GM12801 (cell line): ENCODE measurements around the gene MAML2.

Experiments
- TF ChIP-seq, protein P1 (sequence below): IDR thresholded peaks from one replicate; pipeline ENCODE4 v1.5.1; 2011; ENCODE audit warnings: control low read depth; ENCODE audit not compliant: insufficient read length; ENCODE audit errors: extremely low read depth

MAML2 gene

DNA sequence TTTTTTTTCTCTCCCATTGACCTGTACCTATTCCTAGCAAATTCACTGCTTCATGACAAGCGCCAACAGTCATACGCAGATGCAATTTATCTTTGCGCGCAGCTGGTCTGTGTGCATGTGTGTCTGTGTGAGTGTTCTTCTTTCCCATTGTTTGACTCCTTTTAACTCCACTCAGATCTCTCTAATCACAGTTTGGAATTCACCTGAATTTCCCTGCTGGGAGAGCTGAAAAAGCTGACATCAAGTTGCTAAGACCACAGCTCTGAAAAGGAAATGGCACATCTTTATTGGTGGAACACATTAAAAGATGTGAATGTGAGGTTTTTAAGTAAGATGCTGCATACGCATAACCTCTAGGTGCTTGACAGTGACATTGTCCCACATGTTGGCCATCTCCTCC, 231.7 kb downstream of the MAML2 start:
- TF ChIP-seq, protein P1, sequence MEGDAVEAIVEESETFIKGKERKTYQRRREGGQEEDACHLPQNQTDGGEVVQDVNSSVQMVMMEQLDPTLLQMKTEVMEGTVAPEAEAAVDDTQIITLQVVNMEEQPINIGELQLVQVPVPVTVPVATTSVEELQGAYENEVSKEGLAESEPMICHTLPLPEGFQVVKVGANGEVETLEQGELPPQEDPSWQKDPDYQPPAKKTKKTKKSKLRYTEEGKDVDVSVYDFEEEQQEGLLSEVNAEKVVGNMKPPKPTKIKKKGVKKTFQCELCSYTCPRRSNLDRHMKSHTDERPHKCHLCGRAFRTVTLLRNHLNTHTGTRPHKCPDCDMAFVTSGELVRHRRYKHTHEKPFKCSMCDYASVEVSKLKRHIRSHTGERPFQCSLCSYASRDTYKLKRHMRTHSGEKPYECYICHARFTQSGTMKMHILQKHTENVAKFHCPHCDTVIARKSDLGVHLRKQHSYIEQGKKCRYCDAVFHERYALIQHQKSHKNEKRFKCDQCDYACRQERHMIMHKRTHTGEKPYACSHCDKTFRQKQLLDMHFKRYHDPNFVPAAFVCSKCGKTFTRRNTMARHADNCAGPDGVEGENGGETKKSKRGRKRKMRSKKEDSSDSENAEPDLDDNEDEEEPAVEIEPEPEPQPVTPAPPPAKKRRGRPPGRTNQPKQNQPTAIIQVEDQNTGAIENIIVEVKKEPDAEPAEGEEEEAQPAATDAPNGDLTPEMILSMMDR: no peak

DNA sequence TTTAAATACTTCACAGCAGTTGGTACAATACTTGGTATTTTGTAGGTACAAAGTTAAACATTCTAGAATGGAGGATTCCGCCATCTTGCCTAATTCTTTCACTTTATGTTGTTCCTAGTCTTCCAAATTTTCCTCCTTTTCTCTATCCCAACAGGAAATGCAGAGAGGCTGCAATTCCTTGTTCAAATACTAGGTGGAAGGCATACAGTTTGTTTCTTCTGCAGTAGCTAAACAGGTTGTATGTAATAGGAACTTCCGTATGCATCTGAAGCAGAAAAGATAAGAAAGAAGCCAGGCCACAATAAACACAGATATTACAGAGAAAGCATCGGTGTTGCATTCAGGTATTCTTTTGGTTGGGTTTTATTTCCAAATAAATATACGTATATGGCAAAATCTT, 232.7 kb downstream of the MAML2 start:
- TF ChIP-seq, protein P1: no peak

DNA sequence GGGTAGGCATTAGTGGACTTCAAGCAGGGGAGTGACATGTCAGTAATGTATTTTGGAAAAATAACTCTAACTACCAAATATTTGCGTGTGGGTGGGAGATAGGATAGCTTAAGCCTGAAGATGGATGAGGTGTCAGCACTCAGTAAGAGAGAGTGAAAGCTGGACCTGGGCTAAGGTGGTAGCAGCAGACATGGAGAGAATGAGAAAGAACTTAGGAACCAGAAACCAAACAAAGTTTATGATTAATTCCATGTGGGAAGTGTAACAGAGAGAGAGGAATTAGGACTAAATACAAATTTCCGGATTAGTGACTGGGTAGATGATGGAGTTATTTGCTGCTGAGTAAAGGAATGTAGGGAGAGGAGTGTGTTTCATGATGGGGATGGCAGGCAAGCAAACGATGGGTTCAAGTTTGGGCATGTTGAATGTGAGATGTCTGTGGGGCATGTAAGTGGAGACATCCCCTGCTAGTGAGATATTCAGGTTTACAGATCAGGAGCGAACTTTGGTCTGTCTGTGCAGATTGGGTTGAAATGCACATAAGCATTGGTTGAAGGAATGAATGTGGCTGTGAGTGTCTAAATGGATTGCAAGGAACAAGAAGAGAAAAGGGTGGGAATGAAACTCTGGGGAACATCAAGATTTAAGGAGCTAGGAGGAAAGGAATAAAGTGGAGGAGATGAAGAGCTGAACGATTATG, 233.5 kb downstream of the MAML2 start:
- TF ChIP-seq, protein P1: no peak

DNA sequence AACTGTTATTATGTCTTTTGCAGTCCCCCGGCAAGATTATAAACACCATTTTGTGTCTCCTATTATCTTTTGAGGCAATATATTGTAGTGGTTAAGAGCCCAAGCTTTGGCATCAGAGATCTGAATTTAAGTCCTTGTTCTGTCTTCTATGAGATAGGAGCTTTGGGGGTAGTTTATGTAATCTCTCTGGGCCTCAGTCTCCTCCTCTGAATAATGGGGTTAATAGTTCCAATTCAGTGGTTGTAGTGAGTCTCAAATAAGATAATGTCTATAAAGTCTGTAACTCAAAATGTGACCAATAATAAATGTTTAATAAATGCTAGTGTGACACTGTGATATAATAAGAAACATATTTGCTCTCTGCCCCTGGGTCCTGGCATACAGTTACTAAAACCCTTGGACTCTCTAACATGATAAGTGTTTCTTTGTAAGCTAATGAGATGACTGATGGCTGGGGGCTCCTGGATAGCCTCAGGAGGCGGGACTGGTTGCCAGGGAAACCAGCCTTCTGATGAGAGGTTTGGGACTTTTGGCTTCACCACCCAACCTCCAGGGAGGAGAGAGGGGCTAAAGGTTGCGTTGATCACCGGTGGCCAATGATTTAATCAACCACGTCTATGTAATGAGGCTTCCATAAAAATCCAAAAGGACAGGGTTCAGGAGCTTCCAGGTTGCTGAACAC, 235.7 kb downstream of the MAML2 start:
- TF ChIP-seq, protein P1: no peak

DNA sequence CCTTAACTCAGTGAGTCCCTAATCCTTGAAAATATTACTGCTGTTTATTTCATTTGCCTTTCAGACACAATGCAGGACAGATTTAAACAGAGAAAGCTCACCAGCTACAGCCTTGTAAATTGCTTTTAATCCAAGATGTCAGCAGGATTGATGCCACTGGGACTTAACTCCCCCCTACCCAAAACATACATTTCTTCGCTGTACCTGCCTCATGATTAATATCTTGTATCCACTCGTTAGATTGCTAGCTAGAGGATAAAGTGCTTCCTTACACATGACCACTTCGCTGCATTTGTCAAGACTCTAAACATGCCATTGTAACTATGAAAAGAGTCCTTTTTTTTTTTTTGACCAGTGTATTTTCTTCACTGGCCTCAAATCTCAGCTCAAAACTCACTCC, 236.3 kb downstream of the MAML2 start:
- TF ChIP-seq, protein P1: no peak

DNA sequence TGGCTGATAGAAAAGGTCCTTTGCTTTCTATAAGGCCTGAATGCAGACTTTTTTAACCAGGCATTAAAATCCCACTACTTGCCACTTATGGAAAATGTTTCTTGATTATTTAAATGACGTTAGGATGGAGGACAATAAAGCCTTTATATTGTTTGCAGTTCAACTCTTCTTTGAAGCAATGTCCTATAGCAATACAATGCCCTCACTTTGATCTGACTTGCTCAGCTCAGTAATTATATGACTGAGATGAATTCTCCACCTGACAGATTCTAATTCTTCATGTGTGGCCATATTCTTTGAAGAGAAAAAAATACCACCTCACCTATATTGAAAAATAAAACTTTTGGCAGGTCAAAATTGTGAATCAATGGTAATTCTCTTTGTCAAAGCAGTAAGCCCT, 237.1 kb downstream of the MAML2 start:
- TF ChIP-seq, protein P1: no peak

DNA sequence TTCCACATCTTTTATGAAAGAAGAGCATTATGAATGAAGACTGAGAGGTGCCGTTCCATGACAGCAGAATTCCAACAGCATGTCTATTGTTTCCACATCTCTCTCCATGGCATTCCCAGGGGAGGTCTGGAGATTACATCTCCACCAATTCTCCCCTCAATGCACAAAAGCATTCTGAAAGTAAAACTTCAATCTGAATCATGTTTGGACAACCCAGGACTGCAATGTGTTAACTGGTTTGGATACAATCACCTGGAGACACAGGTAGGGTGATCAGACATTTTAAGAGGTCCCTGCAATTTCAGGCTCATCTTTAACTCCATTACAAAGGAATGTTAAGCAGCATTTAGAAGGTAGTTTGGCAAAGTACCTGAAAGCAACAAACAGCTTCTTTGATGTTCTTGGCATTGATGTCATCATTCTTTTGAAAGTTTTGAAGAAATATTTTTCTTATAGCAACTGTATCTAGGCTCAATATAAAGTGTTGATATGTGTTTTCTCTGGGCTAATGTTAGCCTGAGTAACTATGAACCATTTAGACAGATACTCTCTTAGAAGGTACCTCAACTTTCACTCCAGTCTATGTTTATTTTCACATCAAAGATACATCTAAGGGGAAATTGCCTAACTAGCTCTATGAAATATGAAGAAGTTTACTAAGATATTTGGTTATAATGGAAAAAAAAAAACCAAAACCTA, 237.6 kb downstream of the MAML2 start:
- TF ChIP-seq, protein P1: no peak
